GM19324 (cell line): ENCODE results near the gene TNFRSF9.
"Not testable (repeated sequence)": the region's sequence is repeated elsewhere in the genome, so short reads cannot be mapped to it uniquely, and the experiment has no call there.

ENCODE experiments used
- ATAC-seq: cut with Tn5 transposase; IDR thresholded peaks from one replicate; pipeline ENCODE4 v1.9.1; 2021; ENCODE audit warnings: mild to moderate bottlenecking, moderate library complexity; ENCODE audit not compliant: unreplicated experiment, low FRiP score

The TNFRSF9 gene

DNA sequence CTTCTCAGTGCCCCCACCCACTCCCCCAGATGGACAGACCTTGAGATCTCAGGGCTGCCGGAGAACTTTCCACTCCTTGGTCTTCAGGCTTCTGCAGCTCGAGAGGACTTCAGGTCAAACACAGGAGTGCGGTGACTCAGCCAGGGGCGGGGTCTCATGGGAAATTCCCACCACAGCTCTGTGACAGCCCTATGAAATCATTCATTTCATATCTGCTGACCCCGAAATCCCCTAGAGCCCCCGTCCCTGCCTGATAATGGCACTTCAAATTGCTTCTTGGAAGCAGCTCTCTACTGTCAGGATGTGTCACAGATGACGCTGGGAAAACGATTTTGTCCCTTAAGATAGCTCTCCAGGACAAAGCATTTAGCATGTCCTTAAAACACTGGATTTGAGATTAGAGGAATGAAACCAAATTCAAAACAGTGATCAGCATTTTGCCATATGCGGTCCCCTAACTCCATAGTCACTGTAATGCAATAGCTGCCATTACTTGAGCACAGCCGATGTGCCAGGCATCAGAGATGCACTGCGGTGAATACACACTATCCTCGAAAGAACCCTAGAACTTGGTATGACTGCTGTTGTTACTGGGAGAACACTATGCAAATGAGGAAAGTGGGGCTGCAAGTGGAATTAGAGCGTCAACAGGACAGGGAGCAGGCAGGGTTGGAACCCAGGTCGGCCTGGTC lies at the start of gene TNFRSF9:
TNFRSF9 (minus strand) TSS at position 95 of the 692 bp plus-strand sequence. CDS start 845 bp downstream, outside the sequence.
- ATAC-seq = no peak

- no peak for ATAC-seq
Observed at GRCh38 chr1:7989762-7990428, 49.3 kb upstream of the TNFRSF9 start.

DNA sequence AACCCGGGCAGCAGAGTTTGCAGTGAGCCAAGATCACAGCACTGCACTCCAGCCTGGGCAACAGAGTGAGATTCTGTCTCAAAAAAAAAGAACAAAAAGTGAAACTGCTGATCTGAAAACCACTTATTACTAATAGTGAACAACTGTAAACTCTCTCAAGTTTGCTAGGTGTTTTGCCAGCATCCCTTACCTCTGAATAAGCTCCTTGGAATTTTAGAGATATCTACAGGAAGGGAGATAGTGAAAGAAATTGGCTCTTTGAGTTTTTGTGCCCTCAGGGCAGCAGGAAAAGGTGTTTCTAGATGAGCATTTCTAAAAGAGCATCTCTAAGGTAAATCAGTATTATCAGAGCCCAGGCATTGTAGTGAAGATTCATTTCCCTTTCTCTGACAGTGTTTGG lies 47.9 kb upstream of the TNFRSF9 start:
- no peak for ATAC-seq

- no peak for ATAC-seq
Observed at GRCh38 chr1:7987528-7987927, 46.9 kb upstream of the TNFRSF9 start.

DNA sequence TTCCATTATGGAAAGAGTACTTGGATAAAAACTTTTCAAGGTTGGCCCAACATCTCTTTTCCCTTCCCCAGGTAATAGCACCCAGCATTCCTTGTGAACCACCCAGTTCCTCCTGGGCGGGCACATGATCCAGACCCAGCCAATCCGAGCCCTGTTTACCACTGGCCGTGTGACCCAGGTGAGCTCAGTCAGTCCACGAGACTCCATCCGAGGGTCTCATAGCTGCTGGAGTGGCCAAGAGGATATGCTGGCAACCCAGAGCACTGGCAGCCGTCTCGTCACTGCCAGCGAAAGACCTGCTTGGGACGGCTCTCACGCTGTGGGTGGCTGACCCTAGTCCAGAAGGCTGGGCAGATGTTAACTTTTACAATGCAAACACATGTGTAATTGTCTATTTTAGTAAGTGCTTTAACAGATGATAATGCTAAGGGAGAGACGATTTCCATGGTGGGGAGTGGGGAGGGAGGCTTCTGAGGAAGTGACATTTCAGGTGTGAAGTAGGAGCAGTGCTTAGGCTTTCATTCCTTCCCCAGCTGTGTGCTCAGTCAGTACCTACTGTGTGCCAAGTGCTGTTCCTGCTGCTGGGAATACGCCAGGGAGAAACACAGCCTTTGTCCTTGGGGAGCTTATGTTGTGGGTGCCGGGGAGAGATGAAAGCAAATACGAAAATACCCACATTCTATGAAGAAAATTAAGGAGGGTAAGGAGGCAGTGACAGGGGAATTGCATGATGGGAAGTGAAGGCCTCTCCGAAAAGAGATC lies 45.4 kb upstream of the TNFRSF9 start:
- ATAC-seq = no peak

- ATAC-seq = no peak
Observed at GRCh38 chr1:7984811-7985210, 44.2 kb upstream of the TNFRSF9 start.

- ATAC-seq = no peak
Observed at GRCh38 chr1:7983086-7983778, 42.6 kb upstream of the TNFRSF9 start.

DNA sequence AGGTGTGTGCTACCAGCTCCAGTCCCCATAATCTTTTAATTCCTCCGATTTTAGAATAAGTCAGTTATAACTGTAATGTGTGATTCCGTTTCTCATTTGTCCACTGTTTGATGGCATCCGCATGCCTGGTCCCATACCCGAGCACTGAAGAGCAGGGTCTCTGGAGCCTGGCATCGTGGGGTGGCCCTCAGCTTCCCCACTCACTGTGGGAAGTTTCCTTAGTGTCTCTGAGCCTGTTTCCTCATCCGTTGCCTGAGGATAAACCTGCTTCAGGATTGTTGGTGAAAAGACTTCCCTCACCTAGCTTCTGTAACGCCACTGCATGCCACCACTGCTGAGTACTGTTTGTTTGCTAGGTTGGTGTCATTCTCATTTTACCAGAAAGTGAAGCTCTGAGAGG lies 40.3 kb upstream of the TNFRSF9 start:
- ATAC-seq = no peak

DNA sequence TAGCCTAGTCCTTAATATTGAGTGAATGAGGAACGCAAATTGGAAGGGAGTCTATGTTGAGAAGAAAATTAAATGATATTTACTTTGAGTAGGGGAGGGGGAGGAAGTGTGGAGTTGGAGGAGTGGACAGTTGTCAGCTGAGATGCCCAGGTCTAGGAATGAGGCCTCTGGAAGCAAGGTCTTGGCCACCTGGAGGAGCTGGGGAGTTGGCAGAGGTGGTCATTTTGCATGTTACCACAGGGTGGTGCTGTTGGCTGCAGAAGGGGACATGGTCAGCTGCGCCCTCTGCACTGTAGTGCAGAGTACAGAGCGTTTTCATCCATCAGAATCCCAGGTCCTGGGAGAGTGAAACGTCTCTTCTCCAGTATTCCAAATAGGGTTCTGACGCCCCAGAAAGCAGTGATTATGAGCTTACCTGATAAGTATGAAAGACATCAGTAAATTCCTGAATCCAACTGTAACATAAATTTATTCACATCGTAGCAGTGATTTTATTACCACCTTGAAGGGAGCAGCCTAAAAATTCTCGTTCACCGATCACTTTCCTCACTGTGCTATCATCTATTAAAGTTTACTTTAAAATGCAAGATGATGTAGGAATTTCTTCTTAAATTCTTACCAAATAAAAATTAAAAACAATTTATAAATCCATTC lies 34.7 kb upstream of the TNFRSF9 start:
- ATAC-seq = no peak

DNA sequence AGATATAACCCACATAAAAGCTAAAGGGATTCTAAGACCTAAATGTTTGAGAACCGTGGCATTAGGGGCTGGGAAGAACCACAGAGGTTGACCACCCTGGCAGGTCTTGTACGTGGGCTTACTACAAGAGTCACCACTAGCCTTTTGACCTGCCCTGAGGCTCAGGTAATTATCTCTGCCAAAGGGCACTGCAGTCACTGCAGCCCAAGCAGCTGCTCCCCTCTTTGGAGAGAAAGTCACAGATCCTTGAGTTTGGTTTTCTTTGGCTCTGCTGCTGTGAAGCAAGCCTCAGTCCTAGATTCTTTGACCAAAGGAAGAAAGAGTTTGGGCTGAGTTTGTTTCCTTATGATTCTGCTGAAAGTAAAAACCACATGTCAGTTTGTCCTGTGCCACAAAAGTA lies 32.4 kb upstream of the TNFRSF9 start:
- no peak for ATAC-seq

GRCh38 chr1:7972285-7972684 lies 31.6 kb upstream of the TNFRSF9 start:
- no peak for ATAC-seq

- ATAC-seq = no peak
Observed at GRCh38 chr1:7971024-7971423, 30.4 kb upstream of the TNFRSF9 start.

GRCh38 chr1:7970246-7970645 lies 29.6 kb upstream of the TNFRSF9 start:
- ATAC-seq = no peak

- ATAC-seq = no peak
Observed at GRCh38 chr1:7967651-7968050, 27.0 kb upstream of the TNFRSF9 start.

DNA sequence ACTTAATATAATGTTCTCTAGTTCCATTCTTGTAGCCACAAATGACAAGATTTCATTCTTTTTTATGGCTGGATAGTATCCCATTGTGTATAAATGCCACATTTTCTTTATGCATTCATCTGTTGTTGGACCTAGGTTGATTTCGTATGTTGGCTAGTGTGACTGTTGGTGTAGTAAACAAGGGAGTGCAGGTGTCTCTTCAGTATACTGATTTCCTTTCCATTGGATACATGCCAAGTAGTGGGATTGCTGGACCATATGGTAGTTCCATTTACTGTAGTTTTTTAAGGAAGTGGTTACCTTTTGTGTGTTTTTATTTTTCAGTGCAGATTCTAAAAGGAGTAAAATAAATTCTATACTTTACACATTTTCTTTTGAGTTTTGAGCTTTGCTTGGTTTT lies 26.6 kb upstream of the TNFRSF9 start:
- no peak for ATAC-seq

DNA sequence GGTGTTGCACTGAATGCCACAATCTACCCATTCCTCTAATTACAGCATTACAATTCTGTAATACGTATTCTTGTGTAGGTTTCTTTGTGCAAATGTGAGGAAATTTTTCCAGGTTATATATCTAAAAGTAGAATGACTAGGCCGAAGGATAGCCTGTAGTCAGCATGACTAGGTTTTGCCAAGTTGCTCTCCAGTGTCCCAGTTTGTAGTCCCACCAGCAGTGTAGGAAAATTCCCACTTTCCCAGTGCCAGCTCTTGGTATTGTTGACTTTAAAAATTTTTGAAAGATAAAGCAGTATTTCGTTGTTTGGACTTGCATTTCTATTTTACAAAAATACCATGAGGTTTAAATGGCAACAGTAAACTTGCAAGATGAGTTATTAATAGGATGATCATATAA lies 23.8 kb upstream of the TNFRSF9 start:
- ATAC-seq = no peak

- not testable (repeated sequence) for ATAC-seq
Observed at GRCh38 chr1:7963841-7964240, 23.2 kb upstream of the TNFRSF9 start.

GRCh38 chr1:7963378-7963730 lies 22.7 kb upstream of the TNFRSF9 start:
- ATAC-seq = not testable (repeated sequence)

DNA sequence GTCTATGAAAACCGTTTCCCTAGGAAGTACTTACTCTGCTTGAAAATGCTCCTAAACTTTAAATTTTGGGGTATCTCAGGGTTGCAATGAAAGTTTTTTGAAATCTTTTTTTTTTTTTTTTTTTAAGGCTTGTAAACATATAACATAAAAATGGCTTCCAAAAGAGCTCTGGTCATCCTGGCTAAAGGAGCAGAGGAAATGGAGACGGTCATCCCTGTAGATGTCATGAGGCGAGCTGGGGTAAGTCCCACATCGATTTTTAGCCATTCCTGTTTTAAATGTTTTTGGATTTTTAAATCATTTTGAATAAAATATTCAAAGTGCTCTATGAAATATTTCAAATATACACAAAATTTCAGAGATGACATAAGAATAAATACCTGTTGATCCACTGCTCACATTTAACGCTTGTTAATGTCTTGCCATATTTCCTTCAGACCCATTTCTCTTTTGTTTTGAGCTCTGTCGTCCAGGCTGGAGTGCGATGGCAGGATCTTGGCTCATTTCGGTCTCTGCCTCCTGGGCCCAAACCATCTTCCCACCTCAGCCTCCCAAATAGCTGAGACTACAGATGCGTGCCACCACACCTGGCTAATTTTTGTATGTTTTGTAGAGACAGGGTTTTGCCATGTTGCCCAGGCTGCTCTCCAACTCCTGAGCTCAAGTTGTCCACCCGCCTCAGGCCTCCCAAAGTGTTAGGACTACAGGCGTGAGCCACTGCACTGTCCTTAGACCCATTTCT lies 22.2 kb upstream of the TNFRSF9 start:
- ATAC-seq = no peak

DNA sequence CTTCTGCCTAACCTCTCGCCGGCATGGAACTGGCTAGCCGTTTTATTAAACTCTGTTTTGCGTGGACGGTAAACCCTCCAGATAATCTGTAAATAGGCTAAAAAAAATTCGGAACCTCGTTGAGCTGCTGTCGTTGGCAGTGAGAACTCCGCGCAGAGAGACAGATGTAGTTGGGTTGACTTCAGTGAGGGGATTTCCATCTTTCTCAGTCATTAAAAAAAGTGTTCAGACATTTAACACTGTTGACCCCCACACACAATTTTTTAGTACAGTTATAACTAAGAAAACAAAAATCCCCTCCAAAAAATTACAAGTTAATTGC lies 21.3 kb upstream of the TNFRSF9 start:
- no peak for ATAC-seq
